HepG2 (cell line): ENCODE results near the gene RIC3. TPM values are rescaled to one million over a fixed set of nuclear protein-coding genes. Genes with fewer than 3 reads are reported as not detected.

Experiments used
- ATAC-seq: fragments of 200-7000 bp; cut with Tn5 transposase; 3 replicates; pipeline ENCODE4 v1.9.1; 2020; ENCODE audit warnings: mild to moderate bottlenecking, moderate library complexity
- BruUV-seq: library from RNA; stranded (reverse); fragments of 400-500 nt; replicated peaks from 2 replicates; lab custom pipeline; 2021; lab: Mats Ljungman, UMichigan
- CTCF ChIA-PET: fragments of 300-600 bp; formaldehyde crosslinking; extraction: SDS; loops from one replicate; lab custom pipeline; 2021; ENCODE audit warnings: low total read pairs, inconsistent platforms, low intra/inter-chr PET ratio; lab: Yijun Ruan, JAX
- POLR2A ChIA-PET: fragments of 350-600 bp; sonication (Branson Sonifier 250); formaldehyde crosslinking; loops from one replicate; lab custom pipeline; 2020; ENCODE audit warnings: antibody characterized with exemption, inconsistent platforms; lab: Yijun Ruan, JAX
- DNase-seq: peaks from one replicate; pipeline ENCODE4 v3.0.0-alpha.2; 2015; ENCODE audit warnings: low spot score
- FAIRE-seq: peaks from 3 replicates; lab custom pipeline; 2011; peaks lifted over from hg19 to GRCh38; lab: Jason Lieb, UNC
- H2AFZ ChIP-seq: one replicate; pipeline ENCODE4 v1.6.1; 2011; ENCODE audit warnings: low read length, inconsistent platforms
- H3K27ac ChIP-seq: fragments of 300-600 bp; 3 replicates; pipeline ENCODE4 v1.8.0; 2011; ENCODE audit warnings: mixed run types, mild to moderate bottlenecking, mixed read lengths, low read length, inconsistent platforms; ENCODE audit not compliant: insufficient read depth; ENCODE audit errors: extremely low read length
- H3K27me3 ChIP-seq, 2 experiments: fragments of 200-600 bp in 1 of 2; 2 replicates in 1 of 2; 3 replicates in 1 of 2; pipeline versions ENCODE4 v1.6.0 to v1.8.0; 2011; ENCODE audit warnings: low read length in 2 of 2, mild to moderate bottlenecking in 2 of 2, moderate library complexity in 2 of 2, inconsistent platforms in 1 of 2; ENCODE audit not compliant: insufficient read depth in 2 of 2, control insufficient read depth in 1 of 2
- H3K36me3 ChIP-seq, 2 experiments: fragments of 200-600 bp in 1 of 2; replicated peaks in 1 of 2; 2 replicates in 1 of 2; 3 replicates in 1 of 2; pipeline versions ENCODE4 v1.5.1 to v1.8.0; 2011; ENCODE audit warnings: low read length in 2 of 2, inconsistent platforms in 1 of 2; ENCODE audit not compliant: insufficient read depth in 2 of 2, control insufficient read depth in 1 of 2
- H3K4me1 ChIP-seq: 2 replicates; pipeline ENCODE4 v1.5.1; 2012; ENCODE audit warnings: low read length, inconsistent platforms; ENCODE audit not compliant: insufficient read depth
- H3K4me2 ChIP-seq: 2 replicates; pipeline ENCODE4 v1.6.0; 2011; ENCODE audit warnings: low read depth, low read length, inconsistent platforms
- H3K4me3 ChIP-seq, 3 experiments: fragments of 200-600 bp in 1 of 3; sonication (generic), shearing (Covaris generic) in 1 of 3; replicated peaks in 1 of 3; 2 replicates each; pipeline ENCODE4 v1.5.1; 2011 to 2016; ENCODE audit warnings: low read length in 3 of 3, inconsistent platforms in 2 of 3, low read depth in 2 of 3, mild to moderate bottlenecking in 2 of 3, control low read depth in 1 of 3, mixed read lengths in 1 of 3; ENCODE audit not compliant: insufficient read depth in 1 of 3
- H3K79me2 ChIP-seq: one replicate; pipeline ENCODE4 v1.6.1; 2011; ENCODE audit warnings: low read length, inconsistent platforms; ENCODE audit not compliant: insufficient read depth
- H3K9ac ChIP-seq: 2 replicates; pipeline ENCODE4 v1.6.0; 2011; ENCODE audit warnings: mild to moderate bottlenecking, low read depth, low read length, inconsistent platforms; ENCODE audit not compliant: insufficient read depth
- H3K9me3 ChIP-seq: 2 replicates; pipeline ENCODE4 v1.5.1; 2012; ENCODE audit warnings: mild to moderate bottlenecking, low read length
- H4K20me1 ChIP-seq: 2 replicates; pipeline ENCODE4 v1.6.0; 2011; ENCODE audit warnings: inconsistent platforms, mild to moderate bottlenecking, low read length, moderate library complexity; ENCODE audit not compliant: insufficient read depth
- ELK4 ChIP-seq: sonication (generic); formaldehyde crosslinking; IDR thresholded peaks from 2 replicates; pipeline ENCODE4 v1.9.0; 2021; ENCODE audit warnings: missing genetic modification reagents, borderline replicate concordance
- HOMEZ ChIP-seq: IDR thresholded peaks from 2 replicates; pipeline ENCODE4 v1.6.1; 2016; ENCODE audit warnings: low read depth
- KDM5B ChIP-seq: sonication (generic); formaldehyde crosslinking; IDR thresholded peaks from 2 replicates; pipeline ENCODE4 v1.4.0; 2020; ENCODE audit warnings: missing genetic modification reagents, mild to moderate bottlenecking, borderline replicate concordance
- MED1 ChIP-seq: sonication (generic); formaldehyde crosslinking; IDR thresholded peaks from 2 replicates; pipeline ENCODE4 v1.4.0; 2020; ENCODE audit warnings: missing genetic modification reagents
- NFIC ChIP-seq: IDR thresholded peaks from 2 replicates; pipeline ENCODE4 v1.6.1; 2012; ENCODE audit warnings: mild to moderate bottlenecking, low read length, inconsistent platforms
- POGK ChIP-seq: sonication (generic); formaldehyde crosslinking; conservative IDR thresholded peaks from 2 replicates; pipeline ENCODE4 v1.8.0; 2022; ENCODE audit warnings: mild to moderate bottlenecking, moderate library complexity, missing genetic modification reagents
- SYNCRIP ChIP-seq: fragments of 200-400 bp; formaldehyde crosslinking; IDR thresholded peaks from 2 replicates; pipeline ENCODE4 v1.6.1; 2018; ENCODE audit warnings: mild to moderate bottlenecking, low read depth, low read length; ENCODE audit not compliant: insufficient read depth
- U2AF2 ChIP-seq: fragments of 200-400 bp; formaldehyde crosslinking; IDR thresholded peaks from 2 replicates; pipeline ENCODE4 v1.6.1; 2017; ENCODE audit warnings: low read depth, mild to moderate bottlenecking, low read length
- ZNF563 ChIP-seq: sonication (generic); formaldehyde crosslinking; IDR thresholded peaks from 2 replicates; pipeline ENCODE4 v1.8.0; 2022; ENCODE audit warnings: mild to moderate bottlenecking, moderate library complexity, missing genetic modification reagents
- ZNF749 ChIP-seq: sonication (generic); formaldehyde crosslinking; IDR thresholded peaks from 2 replicates; pipeline ENCODE4 v1.8.0; 2022; ENCODE audit warnings: mild to moderate bottlenecking, missing genetic modification reagents, moderate library complexity, borderline replicate concordance
- ZNF839 ChIP-seq: sonication (generic); formaldehyde crosslinking; IDR thresholded peaks from 2 replicates; pipeline ENCODE4 v1.4.0; 2020; ENCODE audit warnings: missing genetic modification reagents, mild to moderate bottlenecking, borderline replicate concordance
- WGBS: methylation state at CpG from one replicate; pipeline ENCODE4 v1.1.6; 2017; ENCODE audit warnings: low lambda C conversion rate; 5-methylcytosine and 5-hydroxymethylcytosine counted together
- in situ Hi-C: cut with HindIII; loops from 2 replicates; pipeline ENCODE4 v1.10.0; 2017; ENCODE audit warnings: low pct_unique_long_range_greater_than_20kb; ENCODE audit not compliant: extremely low pct_ligation_motif_present
- intact Hi-C: fragments of 100-400 bp; cut with micrococcal nuclease; formaldehyde crosslinking; loops from one replicate; pipeline ENCODE4 v1.10.0; 2022; ENCODE audit not compliant: unreplicated experiment
- polyA plus RNA-seq, 8 experiments: library from polyadenylated mRNA; depleted of rRNA in 3 of 8; stranded (reverse) in 7 of 8; unstranded in 1 of 8; fragments of >200 nt; fragmentation: Illumina TruSeq in 4 of 8; extraction: Trizol in 4 of 8; gene quantifications; 2 replicates each; pipeline versions ENCODE4 v1.2.1 to v1.2.3, GENCODE V29; 2011 to 2016; ENCODE audit warnings: low read depth in 4 of 8, missing spikeins in 1 of 8, mixed read lengths in 1 of 8; ENCODE audit not compliant: insufficient read depth in 1 of 8
- total RNA-seq, 5 experiments: library from RNA; depleted of rRNA; stranded (reverse); fragments of >200 nt; fragmentation: Illumina TruSeq; extraction: Trizol; gene quantifications; 2 replicates each; pipeline ENCODE4 v1.2.3, GENCODE V29; 2016; ENCODE audit warnings: low read depth in 1 of 5
- TF ChIP-seq, protein P1 (sequence below), 2 experiments: fragments of 450-650 bp in 1 of 2; sonication (generic) in 1 of 2; formaldehyde crosslinking; IDR thresholded peaks; 2 replicates each; pipeline versions ENCODE4 v1.5.0 to v1.8.0; 2020 to 2022; ENCODE audit warnings: mild to moderate bottlenecking in 1 of 2, missing genetic modification reagents in 1 of 2
- TF ChIP-seq, protein P2 (sequence below): sonication (generic); formaldehyde crosslinking; IDR thresholded peaks from 2 replicates; pipeline ENCODE4 v1.4.0; 2020; ENCODE audit warnings: missing genetic modification reagents

The RIC3 gene
- total and polyA plus RNA-seq, 2 of the 13 experiments (the other 11 are each of a cell fraction or from before 2014, with no cell fraction given), result not detected

DNA sequence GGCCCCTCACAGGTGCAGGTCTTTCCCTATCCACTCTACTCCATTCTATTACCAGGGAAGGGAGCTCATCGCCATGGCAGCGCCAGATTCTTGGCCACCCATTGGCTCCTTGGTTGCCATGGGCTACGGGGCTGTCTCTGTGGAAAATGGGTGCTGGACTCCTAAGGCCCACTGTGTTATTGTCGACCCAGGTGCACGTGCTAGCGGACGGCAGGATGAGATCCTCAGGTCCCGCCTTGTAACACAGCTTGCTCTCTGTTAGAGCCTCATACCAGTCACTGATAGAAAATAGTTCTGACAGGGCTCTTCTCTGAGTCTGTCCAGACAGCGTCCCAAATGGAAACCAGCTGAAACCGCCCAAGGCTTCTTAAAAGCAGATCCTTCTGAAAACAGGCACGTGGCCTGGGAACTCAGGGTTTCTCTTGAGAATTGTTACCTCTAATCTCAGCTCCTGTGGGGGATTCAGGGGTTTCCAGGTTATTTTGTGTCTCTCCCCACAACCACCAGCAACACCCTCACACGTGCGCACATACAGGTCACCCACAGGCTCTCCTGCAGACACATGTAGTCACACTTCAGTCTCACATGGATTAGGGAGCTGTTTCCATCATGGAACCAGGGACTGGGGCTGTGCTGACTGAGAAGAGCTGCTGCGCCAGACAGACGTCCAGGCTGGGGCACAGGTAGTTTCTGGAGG lies 86.3 kb downstream of the RIC3 start (continued):
- TF ChIP-seq HOMEZ (CRISPR knock-in tag) (no peak), ZNF839 (CRISPR knock-in tag) (no peak), U2AF2 (no peak), MED1 (CRISPR knock-in tag) (no peak)
- TF ChIP-seq, protein P1, sequence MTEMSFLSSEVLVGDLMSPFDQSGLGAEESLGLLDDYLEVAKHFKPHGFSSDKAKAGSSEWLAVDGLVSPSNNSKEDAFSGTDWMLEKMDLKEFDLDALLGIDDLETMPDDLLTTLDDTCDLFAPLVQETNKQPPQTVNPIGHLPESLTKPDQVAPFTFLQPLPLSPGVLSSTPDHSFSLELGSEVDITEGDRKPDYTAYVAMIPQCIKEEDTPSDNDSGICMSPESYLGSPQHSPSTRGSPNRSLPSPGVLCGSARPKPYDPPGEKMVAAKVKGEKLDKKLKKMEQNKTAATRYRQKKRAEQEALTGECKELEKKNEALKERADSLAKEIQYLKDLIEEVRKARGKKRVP (CRISPR knock-in tag; IDR thresholded peaks at IDR 0.05), result no peak
- TF ChIP-seq, protein P2, sequence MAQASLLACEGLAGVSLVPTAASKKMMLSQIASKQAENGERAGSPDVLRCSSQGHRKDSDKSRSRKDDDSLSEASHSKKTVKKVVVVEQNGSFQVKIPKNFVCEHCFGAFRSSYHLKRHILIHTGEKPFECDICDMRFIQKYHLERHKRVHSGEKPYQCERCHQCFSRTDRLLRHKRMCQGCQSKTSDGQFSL (CRISPR knock-in tag), result no peak

DNA sequence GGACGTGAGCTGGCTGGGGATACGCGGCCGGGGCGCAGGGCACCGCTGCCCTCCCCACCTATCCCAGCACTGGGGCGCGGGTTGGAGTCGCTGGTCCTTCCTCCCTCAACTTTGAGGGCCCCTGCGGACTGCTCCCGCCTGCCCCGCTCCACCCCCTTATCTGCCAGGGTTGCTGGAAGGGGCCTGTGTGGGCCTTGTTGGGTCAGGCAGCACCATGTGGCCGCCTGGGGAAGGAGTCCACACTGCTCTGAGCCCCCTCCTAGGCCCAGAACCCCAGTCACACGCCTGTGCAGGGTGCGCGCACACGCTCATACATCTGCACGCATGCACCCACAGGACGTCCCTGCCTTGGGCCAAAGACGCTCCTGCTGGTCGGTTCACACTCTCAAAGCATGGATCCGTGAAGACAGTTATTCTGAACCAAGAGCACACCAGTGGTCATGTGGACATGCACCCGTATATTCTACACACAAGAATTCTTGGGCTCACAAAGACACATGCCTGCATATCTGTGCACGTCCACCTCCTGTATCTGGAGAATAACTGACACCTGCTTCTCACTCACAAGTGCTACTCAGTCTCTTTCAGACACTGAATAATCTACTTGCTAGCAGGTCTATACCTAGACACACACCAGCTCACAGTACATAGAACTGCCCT lies 87.1 kb downstream of the RIC3 start:
- ChIA-PET CTCF (no interaction called here), POLR2A (no interaction called here)
- Histone ChIP-seq H3K9me3 (no peaks in the 10 kb centered on the region), H3K4me3 (peak overlapping the region; percentile 49 to 75 (median 71); a peak in 4 of 6 replicates), H3K9ac (peak overlapping the region; percentile 52), H3K4me1 (peaks cover 24% of the 10 kb centered on the region), H3K79me2 (no peaks in the 10 kb centered on the region), H2AFZ (no peak overlapping the region), H3K27ac (no peak overlapping the region), H3K27me3 (peaks cover 0 to 8% of the 10 kb centered on the region in 2 experiments; a peak in 1 of 5 replicates), H4K20me1 (no peaks in the 10 kb centered on the region), H3K36me3 (no peaks in the 10 kb centered on the region), H3K4me2 (peak overlapping the region; percentile 87)
- FAIRE-seq, result no peak
- no TSS peak for BruUV-seq
- intact Hi-C loops (no loop called here), in situ Hi-C loops (no loop called here)
- peak; percentile 58 for ATAC-seq
- no peak for DNase-seq
- WGBS, result 13% methylated on average over 4 of the region's 24 CpGs
- no peak for TF ChIP-seq SYNCRIP
- 0 out of 2 replicates have a peak, but pooled peaks have one; percentile 27 for TF ChIP-seq KDM5B
- 0 out of 2 replicates have a peak, but pooled peaks have one; percentile 29 for TF ChIP-seq ZNF749 (CRISPR knock-in tag)
- no peak for TF ChIP-seq NFIC
- no peak for TF ChIP-seq POGK
- TF ChIP-seq, protein P2 (CRISPR knock-in tag), result no peak
- TF ChIP-seq ELK4 (CRISPR knock-in tag), result no peak
- 0 out of 2 replicates have a peak, but pooled peaks have one; percentile 23 for TF ChIP-seq ZNF563 (CRISPR knock-in tag)
